Endothelial cell (in vitro differentiated cells): ENCODE measurements around the gene RANBP3. TPM values are rescaled to one million over a fixed set of nuclear protein-coding genes. Genes with fewer than 3 reads are reported as not detected.

Experiments used
- DNase-seq: peaks from one replicate; pipeline ENCODE4 v3.0.0; 2021; ENCODE audit warnings: low spot score
- H3K27ac Mint-ChIP-seq: one replicate; pipeline ENCODE4 v1.8.0; 2021; ENCODE audit warnings: mixed read lengths, inconsistent platforms; ENCODE audit not compliant: unreplicated experiment
- H3K27me3 Mint-ChIP-seq: one replicate; pipeline ENCODE4 v1.8.0; 2021; ENCODE audit warnings: mild to moderate bottlenecking, moderate library complexity, mixed read lengths, inconsistent platforms; ENCODE audit not compliant: unreplicated experiment
- H3K36me3 Mint-ChIP-seq: one replicate; pipeline ENCODE4 v1.8.0; 2021; ENCODE audit warnings: mild to moderate bottlenecking, low read depth, mixed read lengths, inconsistent platforms; ENCODE audit not compliant: unreplicated experiment
- H3K4me1 Mint-ChIP-seq: one replicate; pipeline ENCODE4 v1.8.0; 2021; ENCODE audit warnings: mild to moderate bottlenecking, mixed read lengths, inconsistent platforms; ENCODE audit not compliant: unreplicated experiment
- H3K4me3 Mint-ChIP-seq: one replicate; pipeline ENCODE4 v1.8.0; 2021; ENCODE audit warnings: mild to moderate bottlenecking, mixed read lengths, inconsistent platforms; ENCODE audit not compliant: unreplicated experiment
- H3K9me3 Mint-ChIP-seq: one replicate; pipeline ENCODE4 v1.8.0; 2021; ENCODE audit warnings: mixed read lengths, inconsistent platforms; ENCODE audit not compliant: unreplicated experiment
- total RNA-seq: library from RNA; stranded (reverse); fragmentation: NEBNext Ultra II Directional; extraction: Animal tissue kit (Norgen Biotek cat#: 25700); gene quantifications from one replicate; pipeline ENCODE4 v1.2.1, GENCODE V29; 2021; ENCODE audit not compliant: unreplicated experiment
- TF ChIP-seq, protein P1 (sequence below): fragments of 200-600 bp; sonication (generic); IDR thresholded peaks from one replicate; pipeline ENCODE4 v1.5.0; 2021; ENCODE audit warnings: antibody characterized with exemption; ENCODE audit not compliant: unreplicated experiment

Gene RANBP3
- total RNA-seq, 1 donor from 2014 or later = 69.5 TPM

DNA sequence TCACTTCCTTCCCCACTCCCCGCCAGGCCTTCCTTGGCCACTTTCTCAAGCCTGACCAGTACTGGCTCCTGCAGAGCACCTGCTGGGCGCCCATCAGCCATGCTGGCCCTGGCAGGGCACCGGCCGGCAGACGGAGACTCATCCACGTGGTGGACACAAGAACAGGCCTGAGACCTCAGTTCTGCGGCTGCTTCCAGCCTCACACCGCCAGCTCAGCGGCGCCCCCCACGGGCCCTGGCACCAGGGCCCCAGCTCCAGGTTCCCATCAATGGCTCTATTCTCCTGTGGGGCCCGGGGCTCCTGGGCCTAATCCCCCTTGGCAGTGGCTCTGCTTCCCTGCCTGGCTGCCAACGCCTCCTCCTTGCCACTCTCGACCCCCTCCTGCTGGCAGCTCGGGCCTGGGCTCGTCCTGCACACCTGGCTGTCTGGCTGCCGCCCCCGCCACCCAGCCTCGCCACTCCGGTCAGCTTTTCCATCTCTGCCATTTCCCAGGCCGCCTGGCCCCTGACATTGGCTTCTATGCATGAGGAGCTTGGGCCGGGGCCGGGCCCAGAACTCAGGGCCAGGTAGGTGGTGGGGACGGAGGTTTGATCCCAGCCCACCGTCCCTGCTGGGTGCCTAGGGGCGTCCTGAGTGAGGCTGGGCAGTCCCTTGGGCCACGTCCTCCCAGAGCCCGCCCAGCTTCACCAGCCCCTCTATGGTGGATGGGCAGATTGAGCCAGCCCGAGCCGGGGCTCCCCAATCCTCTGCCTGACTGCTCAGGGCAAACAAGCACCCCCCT is 80.6 kb downstream of the RANBP3 start:
- TF ChIP-seq, protein P1, sequence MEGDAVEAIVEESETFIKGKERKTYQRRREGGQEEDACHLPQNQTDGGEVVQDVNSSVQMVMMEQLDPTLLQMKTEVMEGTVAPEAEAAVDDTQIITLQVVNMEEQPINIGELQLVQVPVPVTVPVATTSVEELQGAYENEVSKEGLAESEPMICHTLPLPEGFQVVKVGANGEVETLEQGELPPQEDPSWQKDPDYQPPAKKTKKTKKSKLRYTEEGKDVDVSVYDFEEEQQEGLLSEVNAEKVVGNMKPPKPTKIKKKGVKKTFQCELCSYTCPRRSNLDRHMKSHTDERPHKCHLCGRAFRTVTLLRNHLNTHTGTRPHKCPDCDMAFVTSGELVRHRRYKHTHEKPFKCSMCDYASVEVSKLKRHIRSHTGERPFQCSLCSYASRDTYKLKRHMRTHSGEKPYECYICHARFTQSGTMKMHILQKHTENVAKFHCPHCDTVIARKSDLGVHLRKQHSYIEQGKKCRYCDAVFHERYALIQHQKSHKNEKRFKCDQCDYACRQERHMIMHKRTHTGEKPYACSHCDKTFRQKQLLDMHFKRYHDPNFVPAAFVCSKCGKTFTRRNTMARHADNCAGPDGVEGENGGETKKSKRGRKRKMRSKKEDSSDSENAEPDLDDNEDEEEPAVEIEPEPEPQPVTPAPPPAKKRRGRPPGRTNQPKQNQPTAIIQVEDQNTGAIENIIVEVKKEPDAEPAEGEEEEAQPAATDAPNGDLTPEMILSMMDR = peak; percentile 27
- no peak for DNase-seq

DNA sequence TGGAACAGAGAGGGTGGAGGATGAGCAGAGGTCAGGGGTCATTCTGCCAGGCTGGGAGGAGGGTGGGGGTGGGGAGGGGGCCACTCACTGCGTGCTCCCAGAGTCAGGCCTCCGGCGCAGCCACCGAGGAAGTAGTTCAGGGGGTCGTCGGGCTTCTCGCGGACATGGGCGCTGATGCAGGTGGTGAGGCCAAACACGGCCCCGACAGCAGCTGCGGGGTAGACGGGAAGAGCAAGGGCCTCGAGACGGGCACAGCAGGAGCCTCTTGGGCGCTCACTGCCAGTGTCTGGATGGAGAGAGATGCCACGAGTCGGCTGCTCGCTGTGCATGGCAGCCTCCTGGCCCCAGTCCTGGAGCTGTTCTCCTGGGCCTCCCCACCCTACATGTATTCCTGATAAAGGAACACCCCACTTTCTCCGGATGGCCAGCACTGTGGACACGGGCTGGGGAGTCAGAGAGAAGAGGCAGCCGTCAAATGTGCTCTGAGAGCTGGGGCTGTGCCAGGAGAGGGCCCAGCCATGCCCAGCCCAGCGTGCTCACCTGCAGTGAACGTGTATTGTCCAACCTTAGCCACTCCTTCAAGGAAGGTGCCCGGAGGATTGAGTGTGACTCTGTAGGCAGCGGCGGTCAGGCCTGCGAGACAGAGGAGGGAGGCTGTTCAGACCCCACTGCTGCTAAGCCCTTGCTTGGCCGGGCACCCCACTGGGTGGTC is 81.4 kb downstream of the RANBP3 start:
- TF ChIP-seq, protein P1 = no peak
- no peak overlapping the region for H3K27ac Mint-ChIP-seq
- H3K9me3 Mint-ChIP-seq = no peaks in the 10 kb centered on the region
- H3K36me3 Mint-ChIP-seq = no peaks in the 10 kb centered on the region
- H3K4me1 Mint-ChIP-seq = no peaks in the 10 kb centered on the region
- no peak overlapping the region for H3K4me3 Mint-ChIP-seq
- no peak for DNase-seq
- peaks cover 8% of the 10 kb centered on the region for H3K27me3 Mint-ChIP-seq

More for the DNA sequence above, 80.6 kb downstream of the RANBP3 start:
- no peak overlapping the region for H3K4me3 Mint-ChIP-seq
- no peaks in the 10 kb centered on the region for H3K36me3 Mint-ChIP-seq
- H3K9me3 Mint-ChIP-seq = no peaks in the 10 kb centered on the region
- no peaks in the 10 kb centered on the region for H3K4me1 Mint-ChIP-seq
- no peak overlapping the region for H3K27ac Mint-ChIP-seq
- H3K27me3 Mint-ChIP-seq = peaks cover 9% of the 10 kb centered on the region

DNA sequence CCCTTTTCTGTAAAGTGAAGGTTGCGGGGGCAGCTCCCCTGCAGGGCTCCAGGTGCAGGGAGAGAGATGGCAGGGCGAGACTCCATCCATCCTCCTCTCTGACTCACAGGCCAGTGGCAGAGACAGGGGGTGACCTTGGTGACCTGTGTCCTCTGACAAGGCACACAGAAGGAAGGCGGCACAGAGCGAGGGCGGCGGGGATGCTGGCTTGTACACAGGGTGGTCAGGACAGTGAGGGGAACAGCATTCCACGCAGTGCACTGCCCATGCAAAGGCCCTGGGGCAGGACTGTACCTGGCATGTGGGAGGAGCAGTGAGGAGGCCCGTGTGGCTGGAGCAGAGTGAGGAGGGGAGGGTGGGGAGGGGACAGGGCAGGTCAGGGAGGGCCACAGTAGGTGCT is 82.0 kb downstream of the RANBP3 start:
- Mint-ChIP-seq H3K4me3 (no peak overlapping the region), H3K9me3 (no peaks in the 10 kb centered on the region), H3K4me1 (no peaks in the 10 kb centered on the region), H3K27me3 (peaks cover 4% of the 10 kb centered on the region), H3K36me3 (no peaks in the 10 kb centered on the region), H3K27ac (no peak overlapping the region)
- TF ChIP-seq, protein P1 = no peak
- no peak for DNase-seq

DNA sequence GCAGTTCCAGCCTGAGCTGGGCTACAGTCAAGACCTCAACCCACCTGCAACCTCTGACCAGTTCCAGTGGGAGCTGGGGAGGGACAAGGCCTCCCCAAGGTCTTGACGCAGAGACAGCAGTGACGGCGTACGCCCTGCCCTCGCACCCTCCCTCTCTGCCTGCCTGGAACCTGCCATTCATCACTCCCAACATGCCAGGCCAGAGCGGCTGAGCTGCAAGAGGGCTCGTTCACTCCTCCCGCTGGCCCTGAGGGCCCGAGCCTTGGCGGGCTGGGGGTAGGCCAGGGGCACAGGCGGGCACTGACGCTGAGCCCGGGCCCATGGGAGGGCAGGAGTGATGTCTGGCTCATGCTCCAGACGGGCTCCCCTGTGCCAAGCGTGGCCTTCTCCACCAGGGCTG is 82.5 kb downstream of the RANBP3 start:
- H3K9me3 Mint-ChIP-seq = no peaks in the 10 kb centered on the region
- no peaks in the 10 kb centered on the region for H3K36me3 Mint-ChIP-seq
- TF ChIP-seq, protein P1 = no peak
- H3K4me1 Mint-ChIP-seq = no peaks in the 10 kb centered on the region
- H3K4me3 Mint-ChIP-seq = no peak overlapping the region
- no peak for DNase-seq
- H3K27ac Mint-ChIP-seq = no peak overlapping the region
- H3K27me3 Mint-ChIP-seq = peaks cover 4% of the 10 kb centered on the region
